IMR-90 (cell line): ENCODE data around the gene PTPRK. TPM values are rescaled to one million over a fixed set of nuclear protein-coding genes. Genes with fewer than 3 reads are reported as not detected.
A peak's percentile ranks its signal among the peaks of the same experiment; 100 is the strongest.

Source experiments
- ATAC-seq: fragments of 200-7000 bp; cut with Tn5 transposase; 2 replicates; pipeline ENCODE4 v1.9.1; 2020; ENCODE audit warnings: low read depth, mild to moderate bottlenecking, moderate library complexity
- BruUV-seq: library from RNA; stranded (reverse); fragments of 400-500 nt; replicated peaks from 2 replicates; lab custom pipeline; 2021; lab: Mats Ljungman, UMichigan
- CTCF ChIA-PET: fragments of 300-600 bp; formaldehyde crosslinking; extraction: SDS; loops from one replicate; lab custom pipeline; 2021; ENCODE audit warnings: antibody characterized with exemption; lab: Yijun Ruan, JAX
- POLR2A ChIA-PET: fragments of 300-600 bp; sonication (Branson Sonifier 250); formaldehyde crosslinking; loops from one replicate; lab custom pipeline; 2022; ENCODE audit warnings: antibody characterized with exemption; ENCODE audit not compliant: unreplicated experiment; lab: Charles Lee
- DNase-seq: peaks from one replicate; pipeline ENCODE4 v3.0.0; 2013
- H2AFZ ChIP-seq: replicated peaks from 2 replicates; pipeline ENCODE3; 2013; ENCODE audit warnings: low read length, mild to moderate bottlenecking; ENCODE audit not compliant: poor library complexity
- H2AK5ac ChIP-seq: 2 replicates; pipeline ENCODE4 v1.6.1; 2013; ENCODE audit warnings: low read depth, low read length, inconsistent platforms
- H2AK9ac ChIP-seq: replicated peaks from 2 replicates; pipeline ENCODE3; 2013; ENCODE audit warnings: mild to moderate bottlenecking, low read depth, low read length, moderate library complexity; ENCODE audit not compliant: poor library complexity
- H2BK120ac ChIP-seq: 2 replicates; pipeline ENCODE4 v1.6.1; 2013; ENCODE audit warnings: low read depth, low read length, inconsistent platforms
- H2BK15ac ChIP-seq: 3 replicates; pipeline ENCODE4 v1.6.1; 2013; ENCODE audit warnings: low read depth, low read length, inconsistent platforms
- H2BK20ac ChIP-seq: 2 replicates; pipeline ENCODE4 v1.6.1; 2013; ENCODE audit warnings: low read depth, mild to moderate bottlenecking, inconsistent platforms, low read length, moderate library complexity
- H2BK5ac ChIP-seq: 2 replicates; pipeline ENCODE4 v1.6.1; 2013; ENCODE audit warnings: mild to moderate bottlenecking, low read depth, low read length, inconsistent platforms; ENCODE audit not compliant: poor library complexity, severe bottlenecking
- H3K14ac ChIP-seq: replicated peaks from 2 replicates; pipeline ENCODE4 v1.6.1; 2013; ENCODE audit warnings: low read depth, low read length, inconsistent platforms
- H3K18ac ChIP-seq: 2 replicates; pipeline ENCODE4 v1.6.1; 2013; ENCODE audit warnings: low read depth, low read length, control low read depth
- H3K23ac ChIP-seq: 2 replicates; pipeline ENCODE4 v1.6.1; 2013; ENCODE audit warnings: low read depth, low read length, inconsistent platforms
- H3K27ac ChIP-seq: 2 replicates; pipeline ENCODE4 v1.5.1; 2013; ENCODE audit warnings: mild to moderate bottlenecking, control low read depth, low read length; ENCODE audit not compliant: insufficient read depth
- H3K27me3 ChIP-seq: 2 replicates; pipeline ENCODE4 v1.6.1; 2013; ENCODE audit warnings: low read length; ENCODE audit not compliant: control insufficient read depth, insufficient read depth
- H3K36me3 ChIP-seq: 2 replicates; pipeline ENCODE4 v1.6.1; 2013; ENCODE audit warnings: low read length, mixed read lengths; ENCODE audit not compliant: control insufficient read depth, insufficient read depth
- H3K4ac ChIP-seq: 2 replicates; pipeline ENCODE4 v1.6.1; 2013; ENCODE audit warnings: low read depth, low read length, inconsistent platforms
- H3K4me1 ChIP-seq: 2 replicates; pipeline ENCODE4 v1.6.1; 2013; ENCODE audit warnings: low read length, mixed read lengths; ENCODE audit not compliant: control insufficient read depth, insufficient read depth
- H3K4me2 ChIP-seq: 2 replicates; pipeline ENCODE4 v1.6.1; 2013; ENCODE audit warnings: low read depth, mild to moderate bottlenecking, control low read depth, low read length, moderate library complexity
- H3K4me3 ChIP-seq: 2 replicates; pipeline ENCODE4 v1.5.1; 2013; ENCODE audit warnings: low read depth, mild to moderate bottlenecking, control low read depth, low read length, moderate library complexity; ENCODE audit not compliant: insufficient read depth
- H3K56ac ChIP-seq: 2 replicates; pipeline ENCODE4 v1.6.1; 2013; ENCODE audit warnings: low read length, inconsistent platforms; ENCODE audit not compliant: insufficient read depth; ENCODE audit errors: extremely low read depth
- H3K79me1 ChIP-seq, 2 experiments: 2 replicates each; pipeline ENCODE4 v1.6.1; 2013; ENCODE audit warnings: low read length in 2 of 2, inconsistent platforms in 1 of 2, low read depth in 1 of 2
- H3K9ac ChIP-seq: 2 replicates; pipeline ENCODE4 v1.6.1; 2013; ENCODE audit warnings: low read depth, low read length, control low read depth
- H3K9me1 ChIP-seq: 2 replicates; pipeline ENCODE4 v1.6.1; 2013; ENCODE audit warnings: low read length, inconsistent platforms; ENCODE audit not compliant: insufficient read depth
- H3K9me3 ChIP-seq: 2 replicates; pipeline ENCODE4 v1.6.1; 2013; ENCODE audit warnings: low read length; ENCODE audit not compliant: control insufficient read depth, insufficient read depth
- H4K20me1 ChIP-seq: 2 replicates; pipeline ENCODE4 v1.6.1; 2013; ENCODE audit warnings: low read length, inconsistent platforms; ENCODE audit not compliant: insufficient read depth
- H4K5ac ChIP-seq: 2 replicates; pipeline ENCODE4 v1.6.1; 2013; ENCODE audit warnings: mild to moderate bottlenecking, low read depth, low read length, control low read depth
- H4K8ac ChIP-seq, 2 experiments: 2 replicates each; pipeline ENCODE4 v1.6.1; 2013; ENCODE audit warnings: low read depth in 2 of 2, low read length in 2 of 2, control low read depth in 1 of 2, inconsistent platforms in 1 of 2
- H4K91ac ChIP-seq: 2 replicates; pipeline ENCODE4 v1.6.1; 2013; ENCODE audit warnings: low read depth, low read length, inconsistent platforms; ENCODE audit not compliant: insufficient read depth
- BHLHE40 ChIP-seq: fragments of 150-350 bp; IDR thresholded peaks from 2 replicates; pipeline ENCODE4 v1.6.1; 2016; ENCODE audit warnings: mild to moderate bottlenecking, low read depth, low read length
- CEBPB ChIP-seq: IDR thresholded peaks from 2 replicates; pipeline ENCODE4 v1.6.1; 2012; ENCODE audit warnings: low read depth, low read length, improper control_type of control experiment
- CHD1 ChIP-seq: IDR thresholded peaks from 2 replicates; pipeline ENCODE4 v1.6.1; 2012; ENCODE audit warnings: low read depth, low read length, improper control_type of control experiment
- FOS ChIP-seq: fragments of 150-350 bp; IDR thresholded peaks from 2 replicates; pipeline ENCODE4 v1.6.1; 2016; ENCODE audit warnings: low read depth, low read length
- MAFK ChIP-seq: IDR thresholded peaks from 2 replicates; pipeline ENCODE4 v1.6.1; 2012; ENCODE audit warnings: low read depth, low read length, improper control_type of control experiment
- MAZ ChIP-seq: IDR thresholded peaks from 2 replicates; pipeline ENCODE4 v1.6.1; 2012; ENCODE audit warnings: low read depth, mild to moderate bottlenecking, low read length, improper control_type of control experiment, moderate library complexity, borderline replicate concordance
- MXI1 ChIP-seq: IDR thresholded peaks from 2 replicates; pipeline ENCODE4 v1.6.1; 2012; ENCODE audit warnings: low read depth, mild to moderate bottlenecking, low read length, moderate library complexity, borderline replicate concordance
- NFE2L2 ChIP-seq: fragments of 150-350 bp; IDR thresholded peaks from 2 replicates; pipeline ENCODE4 v1.6.1; 2016; ENCODE audit warnings: low read depth, mild to moderate bottlenecking, low read length
- POLR2A ChIP-seq: IDR thresholded peaks from 2 replicates; pipeline ENCODE4 v1.6.1; 2012; ENCODE audit warnings: mild to moderate bottlenecking, low read depth, low read length
- RAD21 ChIP-seq: IDR thresholded peaks from 2 replicates; pipeline ENCODE4 v1.6.1; 2012; ENCODE audit warnings: low read length, improper control_type of control experiment
- RCOR1 ChIP-seq: IDR thresholded peaks from 2 replicates; pipeline ENCODE4 v1.6.1; 2012; ENCODE audit warnings: mild to moderate bottlenecking, low read length, improper control_type of control experiment; ENCODE audit not compliant: insufficient replicate concordance
- RFX5 ChIP-seq: IDR thresholded peaks from 2 replicates; pipeline ENCODE4 v1.8.0; 2012; ENCODE audit warnings: low read depth, mild to moderate bottlenecking, low read length, moderate library complexity
- SMC3 ChIP-seq: fragments of 150-350 bp; IDR thresholded peaks from 2 replicates; pipeline ENCODE4 v1.6.1; 2016; ENCODE audit warnings: low read depth, mild to moderate bottlenecking, antibody characterized with exemption, low read length, moderate library complexity
- WGBS, 2 experiments: methylation state at CpG; one replicate each; pipeline versions ENCODE4 v1.1.5 to v1.1.7; 2013; ENCODE audit warnings: missing lambda C conversion rate in 2 of 2; ENCODE audit not compliant: insufficient read length in 1 of 2; ENCODE audit errors: extremely low coverage in 2 of 2; 5-methylcytosine and 5-hydroxymethylcytosine counted together
- dilution Hi-C: fragments of 300-500 bp; cut with HindIII; formaldehyde crosslinking; loops from one replicate; pipeline ENCODE4 v1.14.3; 2018; ENCODE audit warnings: low sequenced_read_pairs; ENCODE audit not compliant: unreplicated experiment
- in situ Hi-C: fragments of 300-500 bp; cut with MboI; formaldehyde crosslinking; loops from 3 replicates; pipeline ENCODE4 v1.14.3; 2019; ENCODE audit warnings: low sequenced_read_pairs, inconsistent platforms, mixed read lengths
- intact Hi-C: fragments of 100-400 bp; cut with micrococcal nuclease; formaldehyde crosslinking; loops from 2 replicates; pipeline ENCODE4 v1.10.0; 2022
- polyA plus RNA-seq, 3 experiments: library from polyadenylated mRNA; depleted of rRNA; stranded (reverse); fragments of >200 nt; gene quantifications; 2 replicates each; pipeline ENCODE4 v1.2.3, GENCODE V29; 2012; ENCODE audit warnings: low replicate concordance in 1 of 3
- total RNA-seq: library from RNA; depleted of rRNA; stranded (reverse); fragments of >200 nt; gene quantifications from 2 replicates; pipeline ENCODE4 v1.2.3, GENCODE V29; 2012
- TF ChIP-seq, protein P1 (sequence below): fragments of 150-350 bp; IDR thresholded peaks from 2 replicates; pipeline ENCODE4 v1.6.1; 2017; ENCODE audit warnings: mild to moderate bottlenecking, antibody characterized with exemption, low read length, low read depth
- TF ChIP-seq, protein P2 (sequence below): fragments of 150-350 bp; IDR thresholded peaks from 2 replicates; pipeline ENCODE4 v1.6.1; 2016; ENCODE audit warnings: low read depth, mild to moderate bottlenecking, low read length, moderate library complexity, borderline replicate concordance
- TF ChIP-seq, protein P3 (sequence below): conservative IDR thresholded peaks from 2 replicates; pipeline ENCODE4 v1.5.1; 2012; ENCODE audit warnings: mild to moderate bottlenecking, low read depth, low read length, improper control_type of control experiment

PTPRK gene
- total and polyA plus RNA-seq, 2 of the 4 experiments (the other 2 are of a cell fraction), result 18.0 to 80.8 TPM

DNA sequence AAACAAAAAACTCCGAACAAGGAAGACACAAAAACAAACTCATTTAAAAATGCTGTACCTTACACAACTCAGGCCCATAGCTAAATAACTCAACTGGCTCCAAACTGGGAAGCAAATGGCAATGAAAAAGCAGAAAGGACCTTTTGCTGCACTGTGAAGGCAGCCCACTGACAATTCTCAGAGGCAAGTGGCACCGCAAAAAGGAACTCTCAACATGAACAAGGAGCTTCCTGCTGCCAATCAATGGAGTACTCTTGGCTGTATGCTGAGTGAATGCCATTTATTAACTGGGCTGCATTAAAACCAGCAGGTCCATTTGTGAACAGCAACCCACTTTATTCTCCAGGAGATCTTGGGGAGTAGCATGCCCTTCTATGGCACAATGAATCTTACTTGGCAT lies 209.9 kb downstream of the PTPRK start:
- Histone ChIP-seq H3K14ac (no peak overlapping the region), H4K20me1 (peaks cover 24% of the 10 kb centered on the region; the same call in 1 of the 2 replicates), H3K4me2 (no peak overlapping the region), H4K5ac (no peak overlapping the region), H2BK20ac (no peak overlapping the region), H3K18ac (no peak overlapping the region), H3K4me1 (peaks cover 2% of the 10 kb centered on the region), H2BK120ac (no peak overlapping the region), H3K23ac (0 out of 2 replicates have a peak overlapping the region, but pooled peaks have one; percentile 14), H3K4ac (no peak overlapping the region), H2AFZ (no peak overlapping the region), H3K27me3 (no peaks in the 10 kb centered on the region), H2AK5ac (no peak overlapping the region), H3K79me1 (peaks cover 9 to 56% of the 10 kb centered on the region in 2 experiments; a peak in 3 of 4 replicates), H4K8ac (no peak overlapping the region), H2BK5ac (no peak overlapping the region), H3K4me3 (no peak overlapping the region), H3K56ac (no peak overlapping the region), H2AK9ac (no peak overlapping the region), H2BK15ac (no peak overlapping the region), H3K9me1 (0 out of 2 replicates have a peak, but pooled peaks cover 2% of the 10 kb centered on the region), H3K9ac (no peak overlapping the region), H4K91ac (no peak overlapping the region), H3K9me3 (no peaks in the 10 kb centered on the region), H3K36me3 (no peaks in the 10 kb centered on the region), H3K27ac (no peak overlapping the region)
- CTCF ChIA-PET, result no interaction called here
- ATAC-seq (no peak), DNase-seq (no peak)
- no TSS peak for BruUV-seq
- WGBS, 2 experiments, result no CpG with 5 or more reads among the region's 2 CpGs
- POLR2A ChIA-PET, result no interaction called here
- dilution Hi-C loops (no loop called here), intact Hi-C loops (no loop called here), in situ Hi-C loops (no loop called here)
- TF ChIP-seq CEBPB (no peak), SMC3 (no peak), FOS (no peak), MXI1 (no peak), POLR2A (no peak), MAZ (no peak), NFE2L2 (no peak), MAFK (no peak), RAD21 (no peak), BHLHE40 (no peak), RFX5 (no peak), RCOR1 (no peak), CHD1 (no peak)
- TF ChIP-seq, protein P1, sequence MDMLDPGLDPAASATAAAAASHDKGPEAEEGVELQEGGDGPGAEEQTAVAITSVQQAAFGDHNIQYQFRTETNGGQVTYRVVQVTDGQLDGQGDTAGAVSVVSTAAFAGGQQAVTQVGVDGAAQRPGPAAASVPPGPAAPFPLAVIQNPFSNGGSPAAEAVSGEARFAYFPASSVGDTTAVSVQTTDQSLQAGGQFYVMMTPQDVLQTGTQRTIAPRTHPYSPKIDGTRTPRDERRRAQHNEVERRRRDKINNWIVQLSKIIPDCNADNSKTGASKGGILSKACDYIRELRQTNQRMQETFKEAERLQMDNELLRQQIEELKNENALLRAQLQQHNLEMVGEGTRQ, result no peak
- TF ChIP-seq, protein P2, sequence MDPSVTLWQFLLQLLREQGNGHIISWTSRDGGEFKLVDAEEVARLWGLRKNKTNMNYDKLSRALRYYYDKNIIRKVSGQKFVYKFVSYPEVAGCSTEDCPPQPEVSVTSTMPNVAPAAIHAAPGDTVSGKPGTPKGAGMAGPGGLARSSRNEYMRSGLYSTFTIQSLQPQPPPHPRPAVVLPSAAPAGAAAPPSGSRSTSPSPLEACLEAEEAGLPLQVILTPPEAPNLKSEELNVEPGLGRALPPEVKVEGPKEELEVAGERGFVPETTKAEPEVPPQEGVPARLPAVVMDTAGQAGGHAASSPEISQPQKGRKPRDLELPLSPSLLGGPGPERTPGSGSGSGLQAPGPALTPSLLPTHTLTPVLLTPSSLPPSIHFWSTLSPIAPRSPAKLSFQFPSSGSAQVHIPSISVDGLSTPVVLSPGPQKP, result no peak
- TF ChIP-seq, protein P3, sequence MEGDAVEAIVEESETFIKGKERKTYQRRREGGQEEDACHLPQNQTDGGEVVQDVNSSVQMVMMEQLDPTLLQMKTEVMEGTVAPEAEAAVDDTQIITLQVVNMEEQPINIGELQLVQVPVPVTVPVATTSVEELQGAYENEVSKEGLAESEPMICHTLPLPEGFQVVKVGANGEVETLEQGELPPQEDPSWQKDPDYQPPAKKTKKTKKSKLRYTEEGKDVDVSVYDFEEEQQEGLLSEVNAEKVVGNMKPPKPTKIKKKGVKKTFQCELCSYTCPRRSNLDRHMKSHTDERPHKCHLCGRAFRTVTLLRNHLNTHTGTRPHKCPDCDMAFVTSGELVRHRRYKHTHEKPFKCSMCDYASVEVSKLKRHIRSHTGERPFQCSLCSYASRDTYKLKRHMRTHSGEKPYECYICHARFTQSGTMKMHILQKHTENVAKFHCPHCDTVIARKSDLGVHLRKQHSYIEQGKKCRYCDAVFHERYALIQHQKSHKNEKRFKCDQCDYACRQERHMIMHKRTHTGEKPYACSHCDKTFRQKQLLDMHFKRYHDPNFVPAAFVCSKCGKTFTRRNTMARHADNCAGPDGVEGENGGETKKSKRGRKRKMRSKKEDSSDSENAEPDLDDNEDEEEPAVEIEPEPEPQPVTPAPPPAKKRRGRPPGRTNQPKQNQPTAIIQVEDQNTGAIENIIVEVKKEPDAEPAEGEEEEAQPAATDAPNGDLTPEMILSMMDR, result no peak
